MM.1S (cell line): ENCODE results near the gene ATP8B3.

ENCODE experiments used
- DNase-seq: peaks from one replicate; pipeline ENCODE4 v3.0.0-alpha.2; 2015
- H2AFZ ChIP-seq: fragments of 300-600 bp; sonication (generic); 2 replicates; pipeline ENCODE4 v1.6.0; 2016; ENCODE audit warnings: antibody characterized with exemption, low read length
- H3F3A ChIP-seq: fragments of 300-600 bp; sonication (generic); 2 replicates; pipeline ENCODE4 v1.6.1; 2016; ENCODE audit warnings: mild to moderate bottlenecking, antibody characterized with exemption, low read length, moderate library complexity, mixed read lengths; ENCODE audit not compliant: insufficient read depth
- H3K27ac ChIP-seq: fragments of 300-600 bp; sonication (generic); 2 replicates; pipeline ENCODE4 v1.5.1; 2016; ENCODE audit warnings: mild to moderate bottlenecking, low read length
- H3K27me3 ChIP-seq: fragments of 300-600 bp; sonication (generic); replicated peaks from 2 replicates; pipeline ENCODE4 v1.6.0; 2016; ENCODE audit warnings: low read length; ENCODE audit not compliant: insufficient read depth
- H3K36me3 ChIP-seq: fragments of 300-600 bp; sonication (generic); replicated peaks from 2 replicates; pipeline ENCODE4 v1.6.1; 2016; ENCODE audit warnings: mild to moderate bottlenecking, low read length, mixed read lengths; ENCODE audit not compliant: insufficient read depth
- H3K4me1 ChIP-seq: fragments of 300-600 bp; sonication (generic); 2 replicates; pipeline ENCODE4 v1.6.1; 2016; ENCODE audit warnings: low read length, mixed read lengths
- H3K4me2 ChIP-seq: fragments of 300-600 bp; sonication (generic); 2 replicates; pipeline ENCODE4 v1.6.0; 2016; ENCODE audit warnings: low read depth, low read length
- H3K4me3 ChIP-seq: fragments of 300-600 bp; sonication (generic); 2 replicates; pipeline ENCODE4 v1.5.1; 2016; ENCODE audit warnings: low read length, mixed read lengths
- H3K79me2 ChIP-seq: fragments of 300-600 bp; sonication (generic); 2 replicates; pipeline ENCODE4 v1.6.1; 2016; ENCODE audit warnings: mixed run types, low read length, mixed read lengths
- H3K9ac ChIP-seq: fragments of 300-600 bp; sonication (generic); 2 replicates; pipeline ENCODE4 v1.6.1; 2016; ENCODE audit warnings: low read length, mixed read lengths
- H3K9me2 ChIP-seq: fragments of 300-600 bp; sonication (generic); replicated peaks from 2 replicates; pipeline ENCODE4 v1.6.1; 2016; ENCODE audit warnings: mild to moderate bottlenecking, low read length, mixed read lengths; ENCODE audit not compliant: insufficient read depth
- H3K9me3 ChIP-seq: fragments of 300-600 bp; sonication (generic); replicated peaks from 2 replicates; pipeline ENCODE4 v1.6.1; 2016; ENCODE audit warnings: mild to moderate bottlenecking, low read length, mixed read lengths; ENCODE audit not compliant: insufficient read depth
- H4K20me1 ChIP-seq: fragments of 300-600 bp; sonication (generic); 2 replicates; pipeline ENCODE4 v1.6.1; 2016; ENCODE audit warnings: mild to moderate bottlenecking, low read length, moderate library complexity, mixed read lengths; ENCODE audit not compliant: insufficient read depth
- EZH2 ChIP-seq: fragments of 300-600 bp; sonication (generic); optimal IDR thresholded peaks from 2 replicates; pipeline ENCODE3; 2017; ENCODE audit warnings: low read depth, mild to moderate bottlenecking, antibody characterized with exemption, low read length, mixed read lengths
- EZH2phosphoT487 ChIP-seq: fragments of 300-600 bp; sonication (generic); IDR thresholded peaks from 2 replicates; pipeline ENCODE4 v1.6.1; 2018; ENCODE audit warnings: antibody characterized with exemption, low read length
- TF ChIP-seq, protein P1 (sequence below): fragments of 300-600 bp; sonication (generic); IDR thresholded peaks from 2 replicates; pipeline ENCODE4 v1.5.1; 2016; ENCODE audit warnings: antibody characterized with exemption, low read length, mixed read lengths

Gene ATP8B3

DNA sequence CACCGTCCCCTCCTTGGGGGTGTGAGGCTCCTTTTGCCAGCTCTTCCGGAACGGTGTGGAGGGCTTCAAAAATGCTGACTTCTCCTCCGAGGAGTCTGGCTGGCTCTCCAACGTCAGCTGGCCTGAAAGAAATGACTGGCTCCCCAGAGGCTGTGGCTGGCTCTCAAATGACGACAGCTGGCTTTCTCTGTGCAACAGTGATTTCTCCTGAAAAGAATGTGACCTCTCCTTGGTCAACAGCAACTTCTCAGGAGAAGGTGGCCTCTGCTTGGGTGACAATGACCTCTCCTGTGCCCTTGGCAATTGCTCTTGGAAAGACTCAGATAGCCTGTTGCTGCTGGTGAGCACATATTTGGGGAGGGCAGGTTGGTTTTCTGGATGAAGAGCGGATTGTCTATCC lies 29.6 kb downstream of the ATP8B3 start:
- H3K36me3 ChIP-seq = no peaks in the 10 kb centered on the region
- no peak overlapping the region for H2AFZ ChIP-seq
- H3K27ac ChIP-seq = no peak overlapping the region
- H3K4me2 ChIP-seq = no peak overlapping the region
- no peak overlapping the region for H3K9ac ChIP-seq
- H3K27me3 ChIP-seq = peaks cover 92% of the 10 kb centered on the region
- H3K79me2 ChIP-seq = no peaks in the 10 kb centered on the region
- DNase-seq = no peak
- no peaks in the 10 kb centered on the region for H3F3A ChIP-seq
- no peak overlapping the region for H3K4me3 ChIP-seq
- H4K20me1 ChIP-seq = peaks cover 3% of the 10 kb centered on the region; the same call in 1 of the 2 replicates
- no peaks in the 10 kb centered on the region for H3K4me1 ChIP-seq
- no peaks in the 10 kb centered on the region for H3K9me2 ChIP-seq
- no peak for TF ChIP-seq EZH2phosphoT487
- TF ChIP-seq, protein P1, sequence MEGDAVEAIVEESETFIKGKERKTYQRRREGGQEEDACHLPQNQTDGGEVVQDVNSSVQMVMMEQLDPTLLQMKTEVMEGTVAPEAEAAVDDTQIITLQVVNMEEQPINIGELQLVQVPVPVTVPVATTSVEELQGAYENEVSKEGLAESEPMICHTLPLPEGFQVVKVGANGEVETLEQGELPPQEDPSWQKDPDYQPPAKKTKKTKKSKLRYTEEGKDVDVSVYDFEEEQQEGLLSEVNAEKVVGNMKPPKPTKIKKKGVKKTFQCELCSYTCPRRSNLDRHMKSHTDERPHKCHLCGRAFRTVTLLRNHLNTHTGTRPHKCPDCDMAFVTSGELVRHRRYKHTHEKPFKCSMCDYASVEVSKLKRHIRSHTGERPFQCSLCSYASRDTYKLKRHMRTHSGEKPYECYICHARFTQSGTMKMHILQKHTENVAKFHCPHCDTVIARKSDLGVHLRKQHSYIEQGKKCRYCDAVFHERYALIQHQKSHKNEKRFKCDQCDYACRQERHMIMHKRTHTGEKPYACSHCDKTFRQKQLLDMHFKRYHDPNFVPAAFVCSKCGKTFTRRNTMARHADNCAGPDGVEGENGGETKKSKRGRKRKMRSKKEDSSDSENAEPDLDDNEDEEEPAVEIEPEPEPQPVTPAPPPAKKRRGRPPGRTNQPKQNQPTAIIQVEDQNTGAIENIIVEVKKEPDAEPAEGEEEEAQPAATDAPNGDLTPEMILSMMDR = no peak
- no peak for TF ChIP-seq EZH2
- no peaks in the 10 kb centered on the region for H3K9me3 ChIP-seq

DNA sequence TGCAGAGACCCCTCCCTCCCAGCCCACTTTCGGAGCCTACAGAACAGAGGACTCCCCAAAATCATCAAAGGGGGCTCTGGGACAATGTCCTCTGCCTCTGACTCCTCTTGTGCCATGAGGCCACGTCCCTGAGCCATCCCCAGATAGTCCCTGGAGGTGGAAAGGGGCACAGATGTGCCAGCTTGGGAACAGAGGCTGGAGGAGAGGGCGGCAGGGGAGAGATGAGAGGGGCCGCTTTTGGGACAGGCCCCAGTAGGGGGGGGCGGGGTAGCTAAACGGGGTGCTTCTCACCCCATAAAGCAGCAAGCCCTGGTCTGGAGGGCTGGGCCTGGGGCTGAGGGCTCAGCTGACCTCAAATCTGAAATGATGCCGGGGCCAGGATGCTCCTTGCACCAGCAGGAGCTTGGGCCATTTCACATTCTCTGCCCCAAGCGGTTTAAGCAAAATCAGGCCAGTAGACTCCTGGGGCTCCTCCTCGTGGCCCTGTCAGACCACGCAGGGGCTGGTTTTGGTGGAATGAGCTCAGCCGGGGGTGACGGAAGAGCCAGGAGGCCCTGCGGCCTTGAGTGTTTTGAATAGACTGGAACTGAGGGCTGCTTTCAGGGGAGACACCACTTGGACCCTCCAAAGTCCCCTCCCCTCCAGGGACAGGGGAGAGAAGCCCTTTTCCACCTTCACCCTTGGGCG lies 31.7 kb downstream of the ATP8B3 start:
- Histone ChIP-seq H2AFZ (no peak overlapping the region), H3K36me3 (no peaks in the 10 kb centered on the region), H3K9ac (no peak overlapping the region), H3K4me2 (no peak overlapping the region), H3K4me1 (no peaks in the 10 kb centered on the region), H3K27ac (no peak overlapping the region), H3K9me3 (no peaks in the 10 kb centered on the region), H3K79me2 (no peaks in the 10 kb centered on the region), H3K27me3 (peaks cover 97% of the 10 kb centered on the region), H4K20me1 (no peaks in the 10 kb centered on the region), H3F3A (no peaks in the 10 kb centered on the region), H3K9me2 (no peaks in the 10 kb centered on the region), H3K4me3 (no peak overlapping the region)
- TF ChIP-seq EZH2phosphoT487 (no peak), EZH2 (no peak)
- TF ChIP-seq, protein P1 = peak; percentile 38
- DNase-seq = peak; percentile 28

DNA sequence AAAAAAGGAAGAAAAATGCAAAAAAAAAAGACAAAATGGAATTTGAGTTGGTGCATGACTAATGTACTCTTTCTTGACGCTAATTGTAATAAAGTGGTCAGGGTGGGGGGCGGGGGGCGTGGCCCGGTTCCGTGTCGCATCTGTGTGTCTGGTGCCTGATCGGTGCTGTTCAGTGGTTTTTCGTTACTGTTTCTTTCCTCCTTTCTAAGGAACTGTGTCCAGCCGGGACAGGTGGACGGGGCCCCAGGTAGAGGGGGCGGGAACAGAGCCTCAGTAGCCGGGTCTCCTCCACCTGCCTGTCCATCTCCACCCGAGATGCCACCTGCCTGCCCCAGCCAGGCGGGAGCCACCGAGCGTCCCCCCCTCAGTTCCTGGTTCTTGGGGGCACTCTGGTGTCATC lies 32.5 kb downstream of the ATP8B3 start:
- Histone ChIP-seq H3K36me3 (no peaks in the 10 kb centered on the region), H3K4me3 (no peak overlapping the region), H3K4me1 (no peaks in the 10 kb centered on the region), H4K20me1 (no peaks in the 10 kb centered on the region), H3K4me2 (no peak overlapping the region), H3K27ac (no peak overlapping the region), H3K27me3 (peaks cover 97% of the 10 kb centered on the region), H3F3A (no peaks in the 10 kb centered on the region), H3K9me2 (no peaks in the 10 kb centered on the region), H2AFZ (no peak overlapping the region), H3K79me2 (no peaks in the 10 kb centered on the region), H3K9ac (no peak overlapping the region), H3K9me3 (no peaks in the 10 kb centered on the region)
- DNase-seq = no peak
- TF ChIP-seq EZH2phosphoT487 (no peak), EZH2 (no peak)
- TF ChIP-seq, protein P1 = no peak
